ENCODE data around the gene STRA8. TPM values are rescaled to one million over a fixed set of nuclear protein-coding genes. Genes with fewer than 3 reads are reported as not detected.

The STRA8 gene
- total and polyA plus RNA-seq, 4 donors = not detected

DNA sequence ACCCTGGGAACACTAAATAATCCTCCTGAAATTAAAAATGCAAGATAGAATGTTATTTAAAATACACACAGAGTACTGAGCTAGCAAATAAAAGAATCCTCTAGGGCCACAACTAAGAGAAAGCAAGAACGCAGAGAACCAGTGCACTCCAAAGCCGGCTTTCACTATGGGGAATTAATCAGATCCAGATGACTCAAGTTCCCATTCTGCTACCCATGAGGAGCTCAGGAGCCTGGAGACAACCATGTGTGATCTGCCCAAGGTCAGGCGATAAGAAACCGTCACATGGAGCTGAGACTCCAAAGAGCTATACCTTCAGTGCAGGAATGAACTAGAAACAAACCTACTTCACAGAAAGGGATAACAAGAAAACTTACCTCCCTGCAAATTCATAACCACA is 43.7 kb upstream of the STRA8 start:
- WGBS, 2 donors = 96% methylated on average over 4 of the region's 4 CpGs
- TF ChIP-seq, protein P1, sequence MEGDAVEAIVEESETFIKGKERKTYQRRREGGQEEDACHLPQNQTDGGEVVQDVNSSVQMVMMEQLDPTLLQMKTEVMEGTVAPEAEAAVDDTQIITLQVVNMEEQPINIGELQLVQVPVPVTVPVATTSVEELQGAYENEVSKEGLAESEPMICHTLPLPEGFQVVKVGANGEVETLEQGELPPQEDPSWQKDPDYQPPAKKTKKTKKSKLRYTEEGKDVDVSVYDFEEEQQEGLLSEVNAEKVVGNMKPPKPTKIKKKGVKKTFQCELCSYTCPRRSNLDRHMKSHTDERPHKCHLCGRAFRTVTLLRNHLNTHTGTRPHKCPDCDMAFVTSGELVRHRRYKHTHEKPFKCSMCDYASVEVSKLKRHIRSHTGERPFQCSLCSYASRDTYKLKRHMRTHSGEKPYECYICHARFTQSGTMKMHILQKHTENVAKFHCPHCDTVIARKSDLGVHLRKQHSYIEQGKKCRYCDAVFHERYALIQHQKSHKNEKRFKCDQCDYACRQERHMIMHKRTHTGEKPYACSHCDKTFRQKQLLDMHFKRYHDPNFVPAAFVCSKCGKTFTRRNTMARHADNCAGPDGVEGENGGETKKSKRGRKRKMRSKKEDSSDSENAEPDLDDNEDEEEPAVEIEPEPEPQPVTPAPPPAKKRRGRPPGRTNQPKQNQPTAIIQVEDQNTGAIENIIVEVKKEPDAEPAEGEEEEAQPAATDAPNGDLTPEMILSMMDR (IDR thresholded peaks at IDR 0.05; ENCODE audit: control extremely low read depth, extremely low read depth) = no peak
- Histone ChIP-seq H3K9me3 (ENCODE audit: control insufficient read depth in 4 of 4, insufficient read depth in 3 of 4, low read length in 3 of 4) (no peaks in the 10 kb centered on the region), H3K36me3 (ENCODE audit: control insufficient read depth in 4 of 4, insufficient read depth in 4 of 4, low read length in 4 of 4) (peaks cover 17 to 58% (median 22%) of the 10 kb centered on the region in 4 donors), H3K27me3 (ENCODE audit: control insufficient read depth in 3 of 3, insufficient read depth in 3 of 3, low read length in 2 of 3) (no peaks in the 10 kb centered on the region), H3K27ac (ENCODE audit: low read depth in 1 of 2, low read length in 1 of 2) (no peak overlapping the region), H3K4me3 (no peak overlapping the region), H3K4me1 (ENCODE audit: control insufficient read depth in 5 of 5, insufficient read depth in 5 of 5, low read length in 5 of 5) (peaks cover 0 to 1% (median 0%) of the 10 kb centered on the region in 5 donors), H3K9ac (ENCODE audit: insufficient read depth in 1 of 2, low read length in 2 of 2) (peak overlapping the region in 1 of 2 donors; percentile 11)
- no peak for DNase-seq
- ATAC-seq (ENCODE audit: insufficient read depth, low FRiP score) = no peak

DNA sequence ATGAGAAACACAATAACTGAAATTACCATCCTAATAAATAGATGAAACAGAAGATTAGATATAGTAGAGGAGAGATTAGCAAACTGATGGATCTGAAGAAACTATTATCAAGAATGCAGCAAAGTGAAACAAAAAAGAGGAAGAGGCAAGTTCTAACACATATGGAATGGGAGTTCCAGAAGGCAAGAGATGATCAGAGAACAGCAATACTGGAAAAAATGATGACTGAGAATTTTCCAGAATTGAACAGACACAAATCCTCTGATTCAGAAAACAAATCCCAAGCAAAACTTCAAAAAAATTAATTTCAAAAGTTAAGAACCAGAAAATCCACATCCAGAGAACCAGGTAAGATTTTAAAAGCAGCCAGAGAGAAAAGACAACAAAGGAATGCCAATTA is 42.9 kb upstream of the STRA8 start:
- Histone ChIP-seq H3K9me3 (ENCODE audit: control insufficient read depth in 4 of 4, insufficient read depth in 3 of 4, low read length in 3 of 4) (no peaks in the 10 kb centered on the region), H3K27ac (ENCODE audit: low read depth in 1 of 2, low read length in 1 of 2) (no peak overlapping the region), H3K36me3 (ENCODE audit: control insufficient read depth in 4 of 4, insufficient read depth in 4 of 4, low read length in 4 of 4) (peaks cover 13 to 56% (median 19%) of the 10 kb centered on the region in 4 donors), H3K4me3 (no peak overlapping the region), H3K4me1 (ENCODE audit: control insufficient read depth in 5 of 5, insufficient read depth in 5 of 5, low read length in 5 of 5) (peaks cover 0 to 1% (median 0%) of the 10 kb centered on the region in 5 donors), H3K9ac (ENCODE audit: insufficient read depth in 1 of 2, low read length in 2 of 2) (no peak overlapping the region), H3K27me3 (ENCODE audit: control insufficient read depth in 3 of 3, insufficient read depth in 3 of 3, low read length in 2 of 3) (no peaks in the 10 kb centered on the region)
- DNase-seq = no peak
- no peak for ATAC-seq (ENCODE audit: insufficient read depth, low FRiP score)
- TF ChIP-seq, protein P1 (IDR thresholded peaks at IDR 0.05; ENCODE audit: control extremely low read depth, extremely low read depth) = no peak

DNA sequence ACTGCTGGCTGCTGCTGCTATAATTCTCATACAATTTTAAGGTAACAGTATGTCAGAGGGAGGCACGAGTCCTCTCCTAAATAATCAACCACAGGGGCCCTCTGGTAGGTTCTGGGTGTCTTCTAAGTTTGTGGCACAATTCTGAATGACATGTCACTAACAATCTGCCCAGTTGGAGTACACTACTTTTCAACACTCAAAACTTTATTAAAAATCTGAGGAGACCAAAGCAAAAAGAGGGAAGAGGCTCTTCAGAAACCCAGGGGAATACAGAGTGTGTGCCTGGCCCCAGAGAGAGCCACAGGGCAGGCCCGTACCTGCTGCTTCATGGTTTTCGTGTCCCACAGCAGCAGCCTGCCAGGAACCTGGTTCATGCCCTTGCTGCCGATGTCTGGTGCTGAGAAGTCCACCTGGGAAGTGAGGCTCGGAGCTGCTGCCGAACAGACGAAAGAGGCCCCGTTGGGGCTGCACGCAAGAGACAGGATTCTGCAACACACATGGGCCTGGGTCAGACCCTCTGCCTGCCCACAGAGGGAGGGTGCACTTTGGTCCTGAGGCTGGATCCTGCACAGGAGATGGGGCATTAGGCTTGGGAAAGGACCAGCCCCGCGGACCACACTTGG is 40.6 kb upstream of the STRA8 start:
- peaks cover 0 to 1% (median 0%) of the 10 kb centered on the region in 5 donors for H3K4me1 ChIP-seq (ENCODE audit: control insufficient read depth in 5 of 5, insufficient read depth in 5 of 5, low read length in 5 of 5)
- 95 to 96% methylated on average over 11 of the region's 11 CpGs for WGBS, 2 donors

More for the DNA sequence above, 40.6 kb upstream of the STRA8 start:
- DNase-seq (no peak), ATAC-seq (ENCODE audit: insufficient read depth, low FRiP score) (no peak)
- TF ChIP-seq, protein P1 (IDR thresholded peaks at IDR 0.05; ENCODE audit: control extremely low read depth, extremely low read depth) = no peak
- Histone ChIP-seq H3K9me3 (ENCODE audit: control insufficient read depth in 4 of 4, insufficient read depth in 3 of 4, low read length in 3 of 4) (peaks cover 0 to 2% (median 0%) of the 10 kb centered on the region in 4 donors), H3K4me3 (no peak overlapping the region), H3K27ac (ENCODE audit: low read depth in 1 of 2, low read length in 1 of 2) (no peak overlapping the region), H3K36me3 (ENCODE audit: control insufficient read depth in 4 of 4, insufficient read depth in 4 of 4, low read length in 4 of 4) (peaks cover 18 to 58% (median 20%) of the 10 kb centered on the region in 4 donors), H3K9ac (ENCODE audit: insufficient read depth in 1 of 2, low read length in 2 of 2) (no peak overlapping the region), H3K27me3 (ENCODE audit: control insufficient read depth in 3 of 3, insufficient read depth in 3 of 3, low read length in 2 of 3) (no peaks in the 10 kb centered on the region)

Data from lung (tissue), 12 donors.